GM12878 (cell line): Measurements from ENCODE around the gene ADAMTSL3. TPM values are rescaled to one million over a fixed set of nuclear protein-coding genes. Genes with fewer than 3 reads are reported as not detected.

Source experiments
- ATAC-seq: fragments of 200-7000 bp; cut with Tn5 transposase; 3 replicates; pipeline ENCODE4 v1.9.1; 2020; ENCODE audit warnings: mild to moderate bottlenecking, moderate library complexity
- BruUV-seq: library from RNA; stranded (reverse); fragments of 400-500 nt; replicated peaks from 2 replicates; lab custom pipeline; 2021; lab: Mats Ljungman, UMichigan
- CTCF ChIA-PET: fragments of 300-600 bp; sonication (Branson Sonifier 250); formaldehyde crosslinking; extraction: SDS; loops from one replicate; lab custom pipeline; 2021; ENCODE audit warnings: inconsistent platforms; lab: Yijun Ruan, JAX
- POLR2A ChIA-PET: fragments of 350-600 bp; formaldehyde crosslinking; extraction: SDS; loops from one replicate; lab custom pipeline; 2021; ENCODE audit warnings: inconsistent platforms; lab: Charles Lee
- RAD21 ChIA-PET: fragments of 300-600 bp; sonication (Branson Sonifier 250); formaldehyde crosslinking; loops from one replicate; lab custom pipeline; 2023; ENCODE audit warnings: antibody characterized with exemption; ENCODE audit not compliant: unreplicated experiment; lab: Charles Lee
- SMC1A ChIA-PET: fragments of 300-600 bp; sonication (Branson Sonifier 250); formaldehyde crosslinking; loops from one replicate; lab custom pipeline; 2023; ENCODE audit not compliant: unreplicated experiment, uncharacterized antibody; lab: Charles Lee
- DNase-seq: peaks from one replicate; pipeline ENCODE4 v3.0.0-alpha.2; 2011; ENCODE audit warnings: low read depth, low spot score
- FAIRE-seq: peaks from 3 replicates; lab custom pipeline; 2011; peaks lifted over from hg19 to GRCh38; lab: Jason Lieb, UNC
- H2AFZ ChIP-seq: 2 replicates; pipeline ENCODE4 v1.6.0; 2011; ENCODE audit warnings: low read depth, low read length, control low read depth; ENCODE audit not compliant: control insufficient read depth
- H3K27ac ChIP-seq: 2 replicates; pipeline ENCODE4 v1.5.1; 2011; ENCODE audit warnings: control low read depth; ENCODE audit not compliant: control insufficient read depth, insufficient read depth
- H3K27me3 ChIP-seq, 2 experiments: replicated peaks in 1 of 2; 2 replicates each; pipeline versions ENCODE4 v1.6.0 to v1.6.1; 2011; ENCODE audit warnings: low read length in 1 of 2; ENCODE audit not compliant: control insufficient read depth in 2 of 2, insufficient read depth in 2 of 2
- H3K36me3 ChIP-seq, 2 experiments: 2 replicates each; pipeline ENCODE4 v1.5.1; 2011; ENCODE audit warnings: low read length in 1 of 2; ENCODE audit not compliant: control insufficient read depth in 2 of 2, insufficient read depth in 2 of 2
- H3K4me1 ChIP-seq: 2 replicates; pipeline ENCODE4 v1.6.1; 2011; ENCODE audit warnings: mild to moderate bottlenecking, low read length, moderate library complexity, mixed read lengths; ENCODE audit not compliant: control insufficient read depth, insufficient read depth
- H3K4me2 ChIP-seq: 2 replicates; pipeline ENCODE4 v1.6.0; 2011; ENCODE audit warnings: control low read depth; ENCODE audit not compliant: control insufficient read depth, insufficient read depth
- H3K4me3 ChIP-seq: fragments of 200-600 bp; sonication (generic); 2 replicates; pipeline ENCODE4 v1.5.1; 2016
- H3K79me2 ChIP-seq: 2 replicates; pipeline ENCODE4 v1.6.0; 2011; ENCODE audit warnings: low read length; ENCODE audit not compliant: control insufficient read depth, insufficient read depth
- H3K9ac ChIP-seq: 2 replicates; pipeline ENCODE4 v1.8.0; 2011; ENCODE audit warnings: low read length, control low read depth, mixed read lengths; ENCODE audit not compliant: control insufficient read depth, insufficient read depth
- H3K9me3 ChIP-seq: replicated peaks from 3 replicates; pipeline ENCODE4 v1.5.1; 2011; ENCODE audit warnings: mild to moderate bottlenecking, low read length; ENCODE audit not compliant: control insufficient read depth, insufficient read depth
- H4K20me1 ChIP-seq: 2 replicates; pipeline ENCODE4 v1.6.0; 2011; ENCODE audit not compliant: control insufficient read depth, insufficient read depth
- CBFB ChIP-seq: IDR thresholded peaks from 2 replicates; pipeline ENCODE4 v1.6.1; 2016; ENCODE audit warnings: antibody characterized with exemption, low read depth
- EGR1 ChIP-seq, 2 experiments: IDR thresholded peaks; 1 replicate in 1 of 2; 2 replicates in 1 of 2; pipeline ENCODE4 v1.6.1; 2011 to 2012; ENCODE audit warnings: low read depth in 2 of 2, low read length in 2 of 2, borderline replicate concordance in 1 of 2, mild to moderate bottlenecking in 1 of 2, moderate library complexity in 1 of 2
- NFYB ChIP-seq: IDR thresholded peaks from 2 replicates; pipeline ENCODE4 v1.6.1; 2011; ENCODE audit warnings: low read depth, mild to moderate bottlenecking, low read length, improper control_type of control experiment, moderate library complexity; ENCODE audit not compliant: insufficient read depth
- NRF1 ChIP-seq: conservative IDR thresholded peaks from 2 replicates; pipeline ENCODE4 v1.6.1; 2011; ENCODE audit warnings: mild to moderate bottlenecking, low read depth, low read length, improper control_type of control experiment
- SMAD1 ChIP-seq: fragments of 450-650 bp; IDR thresholded peaks from 2 replicates; pipeline ENCODE4 v1.6.1; 2018; ENCODE audit warnings: mild to moderate bottlenecking, low read depth; ENCODE audit not compliant: partially characterized antibody
- SP1 ChIP-seq: IDR thresholded peaks from one replicate; pipeline ENCODE4 v1.6.1; 2011; ENCODE audit warnings: low read depth, low read length
- ZNF274 ChIP-seq: IDR thresholded peaks from one replicate; pipeline ENCODE4 v1.8.0; 2011; ENCODE audit not compliant: insufficient read length, insufficient read depth
- ZZZ3 ChIP-seq: IDR thresholded peaks from 2 replicates; pipeline ENCODE4 v1.6.1; 2011; ENCODE audit warnings: low read depth; ENCODE audit not compliant: control insufficient read depth, insufficient read length
- WGBS: methylation state at CpG from one replicate; pipeline ENCODE4 v1.1.6; 2016; ENCODE audit warnings: low lambda C conversion rate; ENCODE audit not compliant: insufficient replicate concordance, insufficient coverage; ENCODE audit errors: missing lambda C conversion rate; 5-methylcytosine and 5-hydroxymethylcytosine counted together
- in situ Hi-C: fragments of 300-500 bp; cut with MboI; formaldehyde crosslinking; loops from 9 replicates; pipeline ENCODE4 v1.14.3; 2018; ENCODE audit warnings: mixed read lengths
- intact Hi-C: fragments of 100-400 bp; cut with micrococcal nuclease; formaldehyde crosslinking; loops from one replicate; pipeline ENCODE4 v1.14.2; 2022; ENCODE audit not compliant: unreplicated experiment
- polyA plus RNA-seq, 11 experiments: library from polyadenylated mRNA; depleted of rRNA in 4 of 11; unstranded in 6 of 11; stranded (reverse) in 5 of 11; fragments of >200 nt; fragmentation: Nextera tagmentation in 4 of 11; fragmentation: Illumina TruSeq in 1 of 11; extraction: Ambion mirVana in 4 of 11; extraction: Trizol in 1 of 11; gene quantifications; 1 replicate in 1 of 11; 2 replicates in 10 of 11; pipeline versions ENCODE4 v1.2.1 to v1.2.3, GENCODE V29; 2011 to 2016; ENCODE audit warnings: inconsistent platforms in 2 of 11, missing spikeins in 2 of 11, low read depth in 1 of 11
- total RNA-seq, 4 experiments: library from RNA; depleted of rRNA in 3 of 4; stranded (reverse); fragments of >200 nt in 3 of 4; fragmentation: Illumina TruSeq in 1 of 4; extraction: Trizol in 1 of 4; gene quantifications; 2 replicates each; pipeline versions ENCODE4 v1.2.1 to v1.2.3, GENCODE V29; 2013 to 2021
- TF ChIP-seq, protein P1 (sequence below): IDR thresholded peaks from 2 replicates; pipeline ENCODE4 v1.6.1; 2012; ENCODE audit warnings: low read depth, low read length, improper control_type of control experiment
- TF ChIP-seq, protein P2 (sequence below): fragments of 450-650 bp; IDR thresholded peaks from 2 replicates; pipeline ENCODE4 v1.6.1; 2017; ENCODE audit warnings: antibody characterized with exemption, mild to moderate bottlenecking, moderate library complexity
- TF ChIP-seq, protein P3 (sequence below): fragments of 450-650 bp; IDR thresholded peaks from 2 replicates; pipeline ENCODE4 v1.6.1; 2017; ENCODE audit warnings: mild to moderate bottlenecking, moderate library complexity
- TF ChIP-seq, protein P4 (sequence below): fragments of 150-350 bp; IDR thresholded peaks from 2 replicates; pipeline ENCODE4 v1.6.1; 2014; ENCODE audit warnings: mild to moderate bottlenecking, low read depth, low read length

ADAMTSL3 gene
- total and polyA plus RNA-seq, 10 of the 15 experiments (the other 5 are each of a cell fraction or from before 2014, with no cell fraction given) = 0.01 to 0.28 (median 0.13) TPM

DNA sequence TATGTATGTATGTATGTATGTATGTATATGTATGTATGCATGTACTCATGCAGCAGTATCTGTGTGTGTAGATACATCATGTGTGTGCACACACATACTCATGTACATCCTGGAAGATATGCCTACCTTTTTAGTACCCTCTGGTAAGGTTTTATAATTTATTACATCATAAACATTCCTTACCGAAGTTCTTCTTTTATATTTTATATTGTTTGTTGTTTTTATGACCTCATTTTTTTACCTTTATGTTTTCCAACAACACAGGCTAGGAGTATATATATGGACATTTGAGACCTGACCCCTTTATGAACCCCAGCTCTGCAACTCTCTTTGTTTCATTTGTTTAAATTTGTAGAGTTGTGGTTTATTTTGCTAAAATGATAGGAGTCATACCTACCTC, 263.5 kb downstream of the ADAMTSL3 start:
- Histone ChIP-seq H3K79me2 (no peaks in the 10 kb centered on the region), H3K27me3 (no peaks in the 10 kb centered on the region), H4K20me1 (no peaks in the 10 kb centered on the region), H3K36me3 (no peaks in the 10 kb centered on the region), H3K9ac (no peak overlapping the region), H3K27ac (no peak overlapping the region), H3K4me3 (no peak overlapping the region), H3K4me1 (peaks cover 30% of the 10 kb centered on the region), H3K4me2 (no peak overlapping the region), H3K9me3 (no peaks in the 10 kb centered on the region; the same call in 2 of the 3 replicates), H2AFZ (no peak overlapping the region)
- in situ Hi-C loops = no loop called here
- DNase-seq (no peak), ATAC-seq (no peak), FAIRE-seq (no peak)
- intact Hi-C loops = no loop called here
- ChIA-PET CTCF (interaction anchor here (1.5 to 1.6 kb wide), 2 partner anchors 13 to 57 kb away, joined by 4 to 5 read pairs; no protein-coding TSS in a partner anchor), RAD21 (interaction anchor here (1.7 to 3.1 kb wide), 3 partner anchors 10 to 76 kb away, joined by 7 to 15 read pairs (median 11); no protein-coding TSS in a partner anchor), SMC1A (interaction anchor here (2.7 kb wide), 1 partner anchor 14 kb away, joined by 18 read pairs; no protein-coding TSS in a partner anchor), POLR2A (no interaction called here)
- 56% methylated on average over 1 of the region's 1 CpG for WGBS
- BruUV-seq = no TSS peak
- TF ChIP-seq SMAD1 (no peak), NFYB (no peak), EGR1 (IDR thresholded peaks at IDR 0.05; ENCODE audit: borderline replicate concordance in 1 of 2, low read depth in 2 of 2, low read length in 2 of 2) (no peak), ZZZ3 (no peak), ZNF274 (no peak), CBFB (no peak), NRF1 (no peak), SP1 (no peak)
- TF ChIP-seq, protein P1, sequence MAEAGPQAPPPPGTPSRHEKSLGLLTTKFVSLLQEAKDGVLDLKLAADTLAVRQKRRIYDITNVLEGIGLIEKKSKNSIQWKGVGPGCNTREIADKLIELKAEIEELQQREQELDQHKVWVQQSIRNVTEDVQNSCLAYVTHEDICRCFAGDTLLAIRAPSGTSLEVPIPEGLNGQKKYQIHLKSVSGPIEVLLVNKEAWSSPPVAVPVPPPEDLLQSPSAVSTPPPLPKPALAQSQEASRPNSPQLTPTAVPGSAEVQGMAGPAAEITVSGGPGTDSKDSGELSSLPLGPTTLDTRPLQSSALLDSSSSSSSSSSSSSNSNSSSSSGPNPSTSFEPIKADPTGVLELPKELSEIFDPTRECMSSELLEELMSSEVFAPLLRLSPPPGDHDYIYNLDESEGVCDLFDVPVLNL = no peak
- TF ChIP-seq, protein P2, sequence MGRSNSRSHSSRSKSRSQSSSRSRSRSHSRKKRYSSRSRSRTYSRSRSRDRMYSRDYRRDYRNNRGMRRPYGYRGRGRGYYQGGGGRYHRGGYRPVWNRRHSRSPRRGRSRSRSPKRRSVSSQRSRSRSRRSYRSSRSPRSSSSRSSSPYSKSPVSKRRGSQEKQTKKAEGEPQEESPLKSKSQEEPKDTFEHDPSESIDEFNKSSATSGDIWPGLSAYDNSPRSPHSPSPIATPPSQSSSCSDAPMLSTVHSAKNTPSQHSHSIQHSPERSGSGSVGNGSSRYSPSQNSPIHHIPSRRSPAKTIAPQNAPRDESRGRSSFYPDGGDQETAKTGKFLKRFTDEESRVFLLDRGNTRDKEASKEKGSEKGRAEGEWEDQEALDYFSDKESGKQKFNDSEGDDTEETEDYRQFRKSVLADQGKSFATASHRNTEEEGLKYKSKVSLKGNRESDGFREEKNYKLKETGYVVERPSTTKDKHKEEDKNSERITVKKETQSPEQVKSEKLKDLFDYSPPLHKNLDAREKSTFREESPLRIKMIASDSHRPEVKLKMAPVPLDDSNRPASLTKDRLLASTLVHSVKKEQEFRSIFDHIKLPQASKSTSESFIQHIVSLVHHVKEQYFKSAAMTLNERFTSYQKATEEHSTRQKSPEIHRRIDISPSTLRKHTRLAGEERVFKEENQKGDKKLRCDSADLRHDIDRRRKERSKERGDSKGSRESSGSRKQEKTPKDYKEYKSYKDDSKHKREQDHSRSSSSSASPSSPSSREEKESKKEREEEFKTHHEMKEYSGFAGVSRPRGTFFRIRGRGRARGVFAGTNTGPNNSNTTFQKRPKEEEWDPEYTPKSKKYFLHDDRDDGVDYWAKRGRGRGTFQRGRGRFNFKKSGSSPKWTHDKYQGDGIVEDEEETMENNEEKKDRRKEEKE = no peak
- TF ChIP-seq, protein P3, sequence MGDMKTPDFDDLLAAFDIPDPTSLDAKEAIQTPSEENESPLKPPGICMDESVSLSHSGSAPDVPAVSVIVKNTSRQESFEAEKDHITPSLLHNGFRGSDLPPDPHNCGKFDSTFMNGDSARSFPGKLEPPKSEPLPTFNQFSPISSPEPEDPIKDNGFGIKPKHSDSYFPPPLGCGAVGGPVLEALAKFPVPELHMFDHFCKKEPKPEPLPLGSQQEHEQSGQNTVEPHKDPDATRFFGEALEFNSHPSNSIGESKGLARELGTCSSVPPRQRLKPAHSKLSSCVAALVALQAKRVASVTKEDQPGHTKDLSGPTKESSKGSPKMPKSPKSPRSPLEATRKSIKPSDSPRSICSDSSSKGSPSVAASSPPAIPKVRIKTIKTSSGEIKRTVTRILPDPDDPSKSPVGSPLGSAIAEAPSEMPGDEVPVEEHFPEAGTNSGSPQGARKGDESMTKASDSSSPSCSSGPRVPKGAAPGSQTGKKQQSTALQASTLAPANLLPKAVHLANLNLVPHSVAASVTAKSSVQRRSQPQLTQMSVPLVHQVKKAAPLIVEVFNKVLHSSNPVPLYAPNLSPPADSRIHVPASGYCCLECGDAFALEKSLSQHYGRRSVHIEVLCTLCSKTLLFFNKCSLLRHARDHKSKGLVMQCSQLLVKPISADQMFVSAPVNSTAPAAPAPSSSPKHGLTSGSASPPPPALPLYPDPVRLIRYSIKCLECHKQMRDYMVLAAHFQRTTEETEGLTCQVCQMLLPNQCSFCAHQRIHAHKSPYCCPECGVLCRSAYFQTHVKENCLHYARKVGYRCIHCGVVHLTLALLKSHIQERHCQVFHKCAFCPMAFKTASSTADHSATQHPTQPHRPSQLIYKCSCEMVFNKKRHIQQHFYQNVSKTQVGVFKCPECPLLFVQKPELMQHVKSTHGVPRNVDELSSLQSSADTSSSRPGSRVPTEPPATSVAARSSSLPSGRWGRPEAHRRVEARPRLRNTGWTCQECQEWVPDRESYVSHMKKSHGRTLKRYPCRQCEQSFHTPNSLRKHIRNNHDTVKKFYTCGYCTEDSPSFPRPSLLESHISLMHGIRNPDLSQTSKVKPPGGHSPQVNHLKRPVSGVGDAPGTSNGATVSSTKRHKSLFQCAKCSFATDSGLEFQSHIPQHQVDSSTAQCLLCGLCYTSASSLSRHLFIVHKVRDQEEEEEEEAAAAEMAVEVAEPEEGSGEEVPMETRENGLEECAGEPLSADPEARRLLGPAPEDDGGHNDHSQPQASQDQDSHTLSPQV = no peak
- TF ChIP-seq, protein P4, sequence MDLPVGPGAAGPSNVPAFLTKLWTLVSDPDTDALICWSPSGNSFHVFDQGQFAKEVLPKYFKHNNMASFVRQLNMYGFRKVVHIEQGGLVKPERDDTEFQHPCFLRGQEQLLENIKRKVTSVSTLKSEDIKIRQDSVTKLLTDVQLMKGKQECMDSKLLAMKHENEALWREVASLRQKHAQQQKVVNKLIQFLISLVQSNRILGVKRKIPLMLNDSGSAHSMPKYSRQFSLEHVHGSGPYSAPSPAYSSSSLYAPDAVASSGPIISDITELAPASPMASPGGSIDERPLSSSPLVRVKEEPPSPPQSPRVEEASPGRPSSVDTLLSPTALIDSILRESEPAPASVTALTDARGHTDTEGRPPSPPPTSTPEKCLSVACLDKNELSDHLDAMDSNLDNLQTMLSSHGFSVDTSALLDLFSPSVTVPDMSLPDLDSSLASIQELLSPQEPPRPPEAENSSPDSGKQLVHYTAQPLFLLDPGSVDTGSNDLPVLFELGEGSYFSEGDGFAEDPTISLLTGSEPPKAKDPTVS = no peak
